Stimulated activated CD4-positive, alpha-beta T cell treated with anti-CD3 and anti-CD28 coated beads, Interleukin-1b, Interleukin-23, amount 100 ng/mL, for 1 hour (primary cell): Measurements from ENCODE around the gene HS3ST6.
"Not testable (repeated sequence)": the region's sequence is repeated elsewhere in the genome, so short reads cannot be mapped to it uniquely, and the experiment has no call there.

Source experiments
- DNase-seq, 2 donors: peaks; one replicate each; pipeline ENCODE4 v3.0.0-alpha.2; 2020; ENCODE audit warnings: low read depth in 2 of 2

HS3ST6 gene

GRCh38 chr16:1907226-1907860 is 10.9 kb downstream of the HS3ST6 start:
- DNase-seq = no peak

- DNase-seq = no peak
Measured at GRCh38 chr16:1906846-1907165, 11.4 kb downstream of the HS3ST6 start.

GRCh38 chr16:1906055-1906845 is 12.0 kb downstream of the HS3ST6 start:
- DNase-seq = no peak

GRCh38 chr16:1903845-1904840 is 14.1 kb downstream of the HS3ST6 start:
- DNase-seq = no peak

GRCh38 chr16:1903220-1903574 is 15.0 kb downstream of the HS3ST6 start:
- DNase-seq = no peak

- DNase-seq = no peak
Measured at GRCh38 chr16:1902547-1903219, 15.5 kb downstream of the HS3ST6 start.

GRCh38 chr16:1900452-1900774 is 17.8 kb downstream of the HS3ST6 start:
- no peak for DNase-seq

- DNase-seq = no peak
Measured at GRCh38 chr16:1899641-1900451, 18.4 kb downstream of the HS3ST6 start.

GRCh38 chr16:1897692-1898091 is 20.5 kb downstream of the HS3ST6 start:
- not testable (repeated sequence) for DNase-seq

GRCh38 chr16:1895949-1896675 is 22.1 kb downstream of the HS3ST6 start:
- no peak for DNase-seq

GRCh38 chr16:1895068-1895467 is 23.1 kb downstream of the HS3ST6 start:
- DNase-seq = no peak

GRCh38 chr16:1890708-1891050 is 27.5 kb downstream of the HS3ST6 start:
- no peak for DNase-seq

GRCh38 chr16:1890024-1890707 is 28.0 kb downstream of the HS3ST6 start:
- no peak for DNase-seq

GRCh38 chr16:1887711-1888354 is 30.4 kb downstream of the HS3ST6 start:
- DNase-seq = no peak

- no peak for DNase-seq
Measured at GRCh38 chr16:1884889-1885288, 33.3 kb downstream of the HS3ST6 start.

GRCh38 chr16:1884155-1884760 is 34.0 kb downstream of the HS3ST6 start:
- DNase-seq = no peak

- not testable (repeated sequence) for DNase-seq
Measured at GRCh38 chr16:1881172-1881571, 37.0 kb downstream of the HS3ST6 start.

- no peak for DNase-seq
Measured at GRCh38 chr16:1879477-1879876, 38.7 kb downstream of the HS3ST6 start.

- no peak for DNase-seq
Measured at GRCh38 chr16:1878256-1878655, 40.0 kb downstream of the HS3ST6 start.
